Loucy (cell line): ENCODE data around the gene AAMDC.

Experiments
- EZH2phosphoT487 ChIP-seq: fragments of 200-600 bp; IDR thresholded peaks from 2 replicates; pipeline ENCODE4 v1.6.1; 2018; ENCODE audit warnings: antibody characterized with exemption, mild to moderate bottlenecking, moderate library complexity, borderline replicate concordance
- TF ChIP-seq, protein P1 (sequence below): fragments of 200-600 bp; sonication (generic); conservative IDR thresholded peaks from 2 replicates; pipeline ENCODE4 v1.5.1; 2014; ENCODE audit warnings: mild to moderate bottlenecking, antibody characterized with exemption, low read length

DNA sequence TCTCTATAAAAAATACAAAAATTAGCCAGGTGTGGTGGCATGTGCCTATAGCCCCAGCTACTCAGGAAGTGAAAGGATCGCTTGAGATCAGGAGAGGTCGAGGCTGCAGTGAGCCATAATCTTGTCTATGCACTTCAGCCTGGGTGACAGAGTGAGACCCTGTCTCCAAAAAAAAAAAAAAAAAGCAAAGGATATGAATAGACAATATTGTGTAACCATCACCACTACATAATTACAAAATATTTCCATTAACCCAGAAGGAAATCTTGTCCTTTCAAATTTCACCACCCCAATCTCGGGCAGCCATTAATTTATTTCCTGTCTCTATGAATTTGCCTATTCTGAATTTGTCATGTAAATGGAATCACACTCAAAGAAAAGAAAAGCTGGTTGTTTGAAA, 21.6 kb upstream of the AAMDC start:
- TF ChIP-seq, protein P1, sequence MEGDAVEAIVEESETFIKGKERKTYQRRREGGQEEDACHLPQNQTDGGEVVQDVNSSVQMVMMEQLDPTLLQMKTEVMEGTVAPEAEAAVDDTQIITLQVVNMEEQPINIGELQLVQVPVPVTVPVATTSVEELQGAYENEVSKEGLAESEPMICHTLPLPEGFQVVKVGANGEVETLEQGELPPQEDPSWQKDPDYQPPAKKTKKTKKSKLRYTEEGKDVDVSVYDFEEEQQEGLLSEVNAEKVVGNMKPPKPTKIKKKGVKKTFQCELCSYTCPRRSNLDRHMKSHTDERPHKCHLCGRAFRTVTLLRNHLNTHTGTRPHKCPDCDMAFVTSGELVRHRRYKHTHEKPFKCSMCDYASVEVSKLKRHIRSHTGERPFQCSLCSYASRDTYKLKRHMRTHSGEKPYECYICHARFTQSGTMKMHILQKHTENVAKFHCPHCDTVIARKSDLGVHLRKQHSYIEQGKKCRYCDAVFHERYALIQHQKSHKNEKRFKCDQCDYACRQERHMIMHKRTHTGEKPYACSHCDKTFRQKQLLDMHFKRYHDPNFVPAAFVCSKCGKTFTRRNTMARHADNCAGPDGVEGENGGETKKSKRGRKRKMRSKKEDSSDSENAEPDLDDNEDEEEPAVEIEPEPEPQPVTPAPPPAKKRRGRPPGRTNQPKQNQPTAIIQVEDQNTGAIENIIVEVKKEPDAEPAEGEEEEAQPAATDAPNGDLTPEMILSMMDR, result no peak
- TF ChIP-seq EZH2phosphoT487, result no peak
